ENCODE measurements around the gene ATP8B4. TPM values are rescaled to one million over a fixed set of nuclear protein-coding genes. Genes with fewer than 3 reads are reported as not detected.

ATP8B4 gene
- total and polyA plus RNA-seq, 2 donors (not counting 1 experiment from before 2014, with no cell fraction given): 0.42 TPM; not detected in 1

DNA sequence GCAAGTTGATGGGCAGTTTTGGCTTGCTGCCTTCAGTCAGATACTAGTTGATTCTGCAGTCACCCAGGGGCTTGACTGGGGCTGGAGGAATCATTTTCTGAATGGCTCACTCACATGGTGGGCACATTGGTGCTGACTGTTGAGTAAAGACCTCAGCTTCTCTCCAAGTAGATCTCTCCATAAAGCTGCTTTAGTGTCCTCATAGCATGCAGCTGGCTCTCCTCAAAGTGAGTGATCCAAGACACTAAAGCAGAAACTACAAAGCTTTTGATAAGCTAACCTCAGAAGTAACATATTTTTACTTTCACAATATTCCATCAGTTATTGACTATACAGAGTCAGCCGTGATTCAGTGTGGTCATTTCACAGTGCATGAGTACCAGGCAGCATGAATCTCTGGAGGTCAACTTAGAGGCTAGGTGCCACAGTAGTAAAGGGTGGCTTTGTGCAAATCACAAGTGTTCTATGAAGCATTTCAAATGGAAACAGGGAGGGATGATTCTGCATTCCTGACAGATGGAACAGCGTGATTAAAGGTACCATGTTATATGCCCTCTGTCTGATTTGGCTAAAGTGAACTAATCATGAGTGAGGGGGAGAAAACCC is 24.3 kb upstream of the ATP8B4 start:
- DNase-seq (no peak), ATAC-seq (ENCODE audit: low read depth) (no peak)
- no peaks in the 10 kb centered on the region for H3K79me2 ChIP-seq (ENCODE audit: control insufficient read depth, insufficient read depth, low read length)
- no peak overlapping the region for H3K4me3 ChIP-seq (ENCODE audit: control extremely low read depth in 1 of 5, extremely low read depth in 1 of 5, insufficient read depth in 1 of 5, low read depth in 2 of 5, low read length in 4 of 5)
- no peaks in the 10 kb centered on the region for H3K4me1 ChIP-seq (ENCODE audit: control insufficient read depth in 2 of 2, insufficient read depth in 2 of 2, low read length in 2 of 2)
- no peaks in the 10 kb centered on the region for H4K20me1 ChIP-seq (ENCODE audit: control insufficient read depth, insufficient read depth, low read length, poor library complexity, severe bottlenecking)
- H3K36me3 ChIP-seq (replicated peaks in 1 of 2; ENCODE audit: control extremely low read depth in 1 of 2, control insufficient read depth in 1 of 2, extremely low read depth in 1 of 2, insufficient read depth in 2 of 2, low read length in 1 of 2): no peaks in the 10 kb centered on the region
- WGBS (ENCODE audit: insufficient coverage): 94% methylated on average over 2 of the region's 2 CpGs
- H3K9me3 ChIP-seq (ENCODE audit: control extremely low read depth in 1 of 3, control insufficient read depth in 2 of 3, insufficient read depth in 1 of 3, low read length in 2 of 3): no peaks in the 10 kb centered on the region
- no peaks in the 10 kb centered on the region for H3K27me3 Mint-ChIP-seq
- no peaks in the 10 kb centered on the region for H3K27me3 ChIP-seq (replicated peaks in 1 of 4; ENCODE audit: control extremely low read depth in 1 of 4, control insufficient read depth in 3 of 4, insufficient read depth in 4 of 4, low read length in 3 of 4)
- ChIA-PET CTCF (interaction anchor here (1.1 kb wide), 1 partner anchor 1281 kb away, joined by 3 read pairs; no protein-coding TSS in a partner anchor), POLR2A (no interaction called here)
- H3K9ac ChIP-seq (ENCODE audit: low read length): no peak overlapping the region
- no peak overlapping the region for H2AFZ ChIP-seq (ENCODE audit: insufficient read depth, low read depth, low read length, poor library complexity, severe bottlenecking)
- H3K9me3 Mint-ChIP-seq (ENCODE audit: insufficient read depth): no peaks in the 10 kb centered on the region
- H3K4me3 Mint-ChIP-seq: no peak overlapping the region
- H3K27ac Mint-ChIP-seq: no peak overlapping the region
- no peak overlapping the region for H3K27ac ChIP-seq (ENCODE audit: low read length in 2 of 2)
- intact Hi-C loops (cut with micrococcal nuclease): loop anchor here (10.0 kb wide), 2 partner anchors 999 to 1789 kb away; no protein-coding TSS in a partner anchor
- H3K4me1 Mint-ChIP-seq: peaks cover 4% of the 10 kb centered on the region
- H3K4me2 ChIP-seq (replicated peaks; ENCODE audit: low read depth, low read length, poor library complexity, severe bottlenecking): no peak overlapping the region
- TF ChIP-seq, protein P1, sequence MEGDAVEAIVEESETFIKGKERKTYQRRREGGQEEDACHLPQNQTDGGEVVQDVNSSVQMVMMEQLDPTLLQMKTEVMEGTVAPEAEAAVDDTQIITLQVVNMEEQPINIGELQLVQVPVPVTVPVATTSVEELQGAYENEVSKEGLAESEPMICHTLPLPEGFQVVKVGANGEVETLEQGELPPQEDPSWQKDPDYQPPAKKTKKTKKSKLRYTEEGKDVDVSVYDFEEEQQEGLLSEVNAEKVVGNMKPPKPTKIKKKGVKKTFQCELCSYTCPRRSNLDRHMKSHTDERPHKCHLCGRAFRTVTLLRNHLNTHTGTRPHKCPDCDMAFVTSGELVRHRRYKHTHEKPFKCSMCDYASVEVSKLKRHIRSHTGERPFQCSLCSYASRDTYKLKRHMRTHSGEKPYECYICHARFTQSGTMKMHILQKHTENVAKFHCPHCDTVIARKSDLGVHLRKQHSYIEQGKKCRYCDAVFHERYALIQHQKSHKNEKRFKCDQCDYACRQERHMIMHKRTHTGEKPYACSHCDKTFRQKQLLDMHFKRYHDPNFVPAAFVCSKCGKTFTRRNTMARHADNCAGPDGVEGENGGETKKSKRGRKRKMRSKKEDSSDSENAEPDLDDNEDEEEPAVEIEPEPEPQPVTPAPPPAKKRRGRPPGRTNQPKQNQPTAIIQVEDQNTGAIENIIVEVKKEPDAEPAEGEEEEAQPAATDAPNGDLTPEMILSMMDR (IDR thresholded peaks at IDR 0.05): no peak
- TF ChIP-seq EZH2 (IDR thresholded peaks at IDR 0.05; ENCODE audit: borderline replicate concordance, insufficient read depth, low read depth, low read length, poor library complexity, severe bottlenecking): no peak

DNA sequence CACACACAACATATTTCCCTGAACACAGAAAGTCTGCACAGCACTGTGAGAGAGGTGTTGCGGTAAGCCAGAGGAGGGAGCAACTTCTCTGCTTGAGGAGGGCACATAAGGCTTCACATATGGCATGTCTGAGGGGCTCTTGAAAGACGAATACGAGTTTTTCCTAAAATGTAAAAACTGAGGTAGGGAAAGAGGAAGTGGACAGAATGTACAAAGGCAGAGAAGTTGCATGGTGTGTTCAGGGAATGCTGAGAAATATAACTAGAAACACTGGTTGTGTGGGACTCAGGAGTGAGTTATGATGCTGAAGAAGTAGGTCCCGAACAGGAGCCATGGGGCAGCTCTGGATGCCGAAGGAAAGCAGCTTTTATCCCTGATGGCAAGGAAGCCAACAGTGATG is 22.8 kb upstream of the ATP8B4 start:
- Histone ChIP-seq H3K9me3 (ENCODE audit: control extremely low read depth in 1 of 3, control insufficient read depth in 2 of 3, insufficient read depth in 1 of 3, low read length in 2 of 3) (no peaks in the 10 kb centered on the region), H3K4me3 (ENCODE audit: control extremely low read depth in 1 of 5, extremely low read depth in 1 of 5, insufficient read depth in 1 of 5, low read depth in 2 of 5, low read length in 4 of 5) (no peak overlapping the region), H3K27me3 (replicated peaks in 1 of 4; ENCODE audit: control extremely low read depth in 1 of 4, control insufficient read depth in 3 of 4, insufficient read depth in 4 of 4, low read length in 3 of 4) (no peaks in the 10 kb centered on the region), H3K9ac (ENCODE audit: low read length) (no peak overlapping the region), H3K79me2 (ENCODE audit: control insufficient read depth, insufficient read depth, low read length) (no peaks in the 10 kb centered on the region), H3K36me3 (replicated peaks in 1 of 2; ENCODE audit: control extremely low read depth in 1 of 2, control insufficient read depth in 1 of 2, extremely low read depth in 1 of 2, insufficient read depth in 2 of 2, low read length in 1 of 2) (no peaks in the 10 kb centered on the region), H3K4me2 (replicated peaks; ENCODE audit: low read depth, low read length, poor library complexity, severe bottlenecking) (no peak overlapping the region), H3K27ac (ENCODE audit: low read length in 2 of 2) (no peak overlapping the region), H2AFZ (ENCODE audit: insufficient read depth, low read depth, low read length, poor library complexity, severe bottlenecking) (no peak overlapping the region), H3K4me1 (ENCODE audit: control insufficient read depth in 2 of 2, insufficient read depth in 2 of 2, low read length in 2 of 2) (no peaks in the 10 kb centered on the region), H4K20me1 (ENCODE audit: control insufficient read depth, insufficient read depth, low read length, poor library complexity, severe bottlenecking) (no peaks in the 10 kb centered on the region)
- TF ChIP-seq, protein P1 (IDR thresholded peaks at IDR 0.05): no peak
- no peak for TF ChIP-seq EZH2 (IDR thresholded peaks at IDR 0.05; ENCODE audit: borderline replicate concordance, insufficient read depth, low read depth, low read length, poor library complexity, severe bottlenecking)
- no peak overlapping the region for H3K4me3 Mint-ChIP-seq
- ATAC-seq (ENCODE audit: low read depth) (no peak), DNase-seq (no peak)
- no peak overlapping the region for H3K27ac Mint-ChIP-seq
- H3K4me1 Mint-ChIP-seq: peaks cover 8% of the 10 kb centered on the region
- CTCF ChIA-PET: interaction anchor here (1.1 kb wide), 1 partner anchor 1279 kb away, joined by 3 read pairs; no protein-coding TSS in a partner anchor
- no peaks in the 10 kb centered on the region for H3K9me3 Mint-ChIP-seq (ENCODE audit: insufficient read depth)
- intact Hi-C loops (cut with micrococcal nuclease): loop anchor here (10.0 kb wide), 2 partner anchors 997 to 1787 kb away; no protein-coding TSS in a partner anchor
- no peaks in the 10 kb centered on the region for H3K27me3 Mint-ChIP-seq
- POLR2A ChIA-PET: no interaction called here
- 85% methylated on average over 4 of the region's 5 CpGs for WGBS (ENCODE audit: insufficient coverage)

Data from B cell (primary cell).